Stimulated activated CD4-positive, alpha-beta T cell treated with anti-CD3 and anti-CD28 coated beads, TNF-alpha, amount 100 ng/mL, for 4 hours (primary cell): Measurements from ENCODE around the gene CRYBA1.
"Not testable (repeated sequence)": the region's sequence is repeated elsewhere in the genome, so short reads cannot be mapped to it uniquely, and the experiment has no call there.

Experiments used
- DNase-seq, 3 experiments: peaks; one replicate each; pipeline ENCODE4 v3.0.0-alpha.2; 2020; ENCODE audit warnings: low read depth in 3 of 3

CRYBA1 gene

DNA sequence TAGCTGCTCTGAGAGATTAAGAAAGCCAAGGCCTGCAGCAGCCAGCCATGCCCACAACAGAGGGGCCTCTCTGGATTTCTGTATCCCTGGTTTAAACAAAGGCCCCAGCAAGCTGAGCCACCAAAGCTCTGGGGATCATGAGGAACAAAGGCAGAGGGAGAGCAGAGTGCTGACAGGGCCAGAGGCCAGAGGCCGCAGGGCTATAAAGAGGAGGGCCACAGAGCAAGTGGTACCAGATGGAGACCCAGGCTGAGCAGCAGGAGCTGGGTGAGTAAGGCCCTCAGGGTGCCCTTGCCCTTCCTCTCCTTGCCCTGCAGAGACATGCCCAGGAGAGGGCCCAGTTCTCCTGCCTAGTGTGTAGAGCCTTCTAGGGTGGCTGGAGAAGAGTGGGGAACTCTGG lies at the start of gene CRYBA1:
Gene CRYBA1 (plus strand): TSS at position 232 of the 400 bp plus-strand sequence. CDS start 5 bp downstream, at position 237.
- no peak for DNase-seq

GRCh38 chr17:29197516-29198272 lies 49.0 kb upstream of the CRYBA1 start:
- DNase-seq = no peak

DNA sequence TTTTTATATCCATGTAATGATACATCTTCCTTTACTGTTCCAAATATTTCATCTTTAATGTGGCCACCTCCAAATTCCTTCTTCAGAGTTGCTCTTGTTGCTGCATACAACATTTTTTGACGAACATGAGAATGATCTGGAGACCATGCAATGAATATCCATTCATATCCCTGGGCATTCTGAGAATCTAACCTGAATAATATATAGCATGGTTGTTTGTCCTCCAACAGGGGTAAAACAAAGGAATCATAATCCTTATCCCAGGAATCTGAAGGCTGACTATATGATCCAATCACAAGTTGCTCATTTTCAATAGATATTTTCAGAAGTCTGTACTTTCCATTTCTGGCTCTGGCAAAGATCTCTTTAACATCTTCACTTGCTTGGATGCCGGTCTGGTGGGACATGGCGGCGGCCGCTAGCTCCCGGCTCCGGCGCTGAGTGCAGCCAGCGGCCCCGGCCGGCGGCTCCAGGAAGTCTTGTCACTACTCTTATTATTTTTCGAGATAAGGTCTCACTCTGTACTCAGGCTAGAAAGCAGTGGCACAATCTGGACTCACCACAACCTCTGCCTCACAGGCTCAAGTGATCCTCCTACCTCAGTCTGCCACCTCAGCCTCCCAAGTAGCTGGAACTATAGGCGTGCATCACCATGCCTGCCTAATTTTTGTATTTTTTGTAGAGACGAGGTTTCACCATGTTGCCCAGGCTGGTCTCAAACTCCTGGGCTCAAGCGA lies 42.4 kb upstream of the CRYBA1 start:
- not testable (repeated sequence) for DNase-seq

DNA sequence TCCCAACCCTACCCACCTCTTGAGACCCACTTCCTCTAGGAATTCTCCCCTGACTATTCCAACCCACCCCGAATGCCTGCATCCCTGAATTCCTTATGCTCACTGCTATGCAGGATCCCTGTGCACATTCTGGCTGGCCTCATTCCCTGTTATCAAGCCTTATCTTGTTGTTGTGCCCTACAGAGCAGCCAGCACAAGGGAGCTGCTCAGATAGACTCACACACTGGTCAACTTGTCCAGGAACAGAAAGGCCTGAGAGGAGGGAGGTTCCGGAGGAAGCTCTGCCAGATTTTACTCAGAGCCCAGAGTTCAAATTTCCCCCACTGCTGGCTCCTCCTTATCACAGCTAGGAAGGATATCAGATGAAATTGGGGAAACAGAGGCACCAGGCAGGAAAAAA lies 41.6 kb upstream of the CRYBA1 start:
- DNase-seq = no peak

- DNase-seq = no peak
Observed at GRCh38 chr17:29207975-29208374, 38.7 kb upstream of the CRYBA1 start.

GRCh38 chr17:29209073-29209472 lies 37.6 kb upstream of the CRYBA1 start:
- DNase-seq = no peak

DNA sequence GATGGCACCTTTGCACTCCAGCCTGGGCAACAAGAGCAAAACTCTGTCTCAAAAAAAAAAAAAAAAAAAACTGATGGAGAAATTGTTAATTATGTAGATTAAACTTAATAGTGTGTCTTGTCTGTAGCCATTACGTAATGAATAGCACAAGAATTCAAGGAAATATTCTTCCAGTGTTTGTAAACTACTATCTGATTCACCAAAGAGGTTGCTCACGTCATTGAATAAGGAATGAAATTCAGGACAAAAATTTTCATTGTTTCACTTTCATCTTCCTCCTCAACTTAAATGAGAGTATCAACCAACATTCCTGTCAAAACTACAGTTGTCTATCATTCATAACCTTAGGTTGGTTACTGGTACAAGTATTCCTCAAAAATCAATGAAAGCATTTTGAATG lies 35.8 kb upstream of the CRYBA1 start:
- DNase-seq = no peak

- no peak for DNase-seq
Observed at GRCh38 chr17:29212094-29212631, 34.5 kb upstream of the CRYBA1 start.

- no peak for DNase-seq
Observed at GRCh38 chr17:29212681-29213121, 34.0 kb upstream of the CRYBA1 start.

GRCh38 chr17:29214215-29215146 lies 32.2 kb upstream of the CRYBA1 start:
- no peak for DNase-seq

GRCh38 chr17:29215174-29215573 lies 31.5 kb upstream of the CRYBA1 start:
- no peak for DNase-seq

GRCh38 chr17:29215717-29216116 lies 30.9 kb upstream of the CRYBA1 start:
- DNase-seq = no peak

DNA sequence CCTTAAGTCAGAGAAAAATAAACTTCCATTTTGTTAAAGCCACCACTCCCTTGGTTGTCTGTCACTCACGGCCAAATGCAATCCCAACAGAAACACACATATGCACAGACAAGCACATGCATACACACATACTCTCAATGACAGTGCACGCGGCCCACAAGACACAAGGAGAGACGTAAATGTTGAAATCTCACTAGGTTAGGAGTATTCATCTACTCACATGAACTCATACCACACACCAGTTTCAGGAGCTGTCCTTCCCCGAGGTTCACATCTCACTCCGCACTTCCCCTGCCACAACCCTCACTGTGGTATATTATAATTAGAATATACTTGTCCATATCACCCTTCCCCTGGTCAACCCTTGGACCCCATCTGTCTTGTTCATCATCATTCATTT lies 30.5 kb upstream of the CRYBA1 start:
- no peak for DNase-seq

DNA sequence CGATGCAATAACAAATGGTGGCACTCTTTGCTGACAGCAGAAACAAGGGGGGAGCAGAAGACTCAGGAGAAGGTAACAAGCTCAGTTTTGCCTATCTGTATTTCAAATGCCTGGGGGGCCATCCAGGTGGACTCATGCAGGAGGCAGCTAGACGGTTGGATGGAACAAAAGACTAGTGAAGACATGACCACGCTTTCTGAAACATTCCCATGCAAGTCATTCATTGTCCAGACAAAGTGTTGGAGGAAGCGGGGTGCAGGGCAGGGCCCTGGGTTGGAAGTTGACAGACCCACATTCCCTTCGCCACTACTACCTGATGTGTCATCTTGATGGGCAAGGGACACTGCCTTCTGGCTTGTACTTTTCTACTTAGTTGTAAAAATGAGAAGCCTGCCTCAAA lies 29.8 kb upstream of the CRYBA1 start:
- DNase-seq = no peak

- DNase-seq = peak; percentile 32 to 47 (median 39)
Observed at GRCh38 chr17:29219378-29220047, 27.1 kb upstream of the CRYBA1 start.

- not testable (repeated sequence) for DNase-seq
Observed at GRCh38 chr17:29221338-29221737, 25.3 kb upstream of the CRYBA1 start.

GRCh38 chr17:29225396-29225795 lies 21.3 kb upstream of the CRYBA1 start:
- no peak for DNase-seq

GRCh38 chr17:29233301-29233700 lies 13.4 kb upstream of the CRYBA1 start:
- DNase-seq = no peak

GRCh38 chr17:29234972-29235371 lies 11.7 kb upstream of the CRYBA1 start:
- DNase-seq = not testable (repeated sequence)

DNA sequence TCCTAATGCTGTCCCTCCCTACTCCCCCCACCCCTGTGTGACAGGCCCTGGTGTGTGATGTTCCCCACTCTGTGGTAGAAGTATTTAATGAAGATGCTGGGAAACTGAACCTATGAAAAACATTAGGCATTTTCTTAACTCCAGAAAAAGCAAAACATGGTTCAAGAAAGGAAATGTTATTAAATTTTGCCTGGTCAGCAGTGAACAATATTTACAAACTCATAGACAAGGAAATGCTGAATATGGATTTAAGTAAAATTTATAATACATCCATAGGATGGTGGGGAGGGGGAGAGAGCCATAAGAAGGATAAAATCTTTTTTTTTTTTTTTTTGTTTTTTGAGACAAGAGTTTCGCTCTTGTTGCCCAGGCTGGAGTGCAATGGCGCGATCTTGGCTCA lies 10.8 kb upstream of the CRYBA1 start:
- no peak for DNase-seq

DNA sequence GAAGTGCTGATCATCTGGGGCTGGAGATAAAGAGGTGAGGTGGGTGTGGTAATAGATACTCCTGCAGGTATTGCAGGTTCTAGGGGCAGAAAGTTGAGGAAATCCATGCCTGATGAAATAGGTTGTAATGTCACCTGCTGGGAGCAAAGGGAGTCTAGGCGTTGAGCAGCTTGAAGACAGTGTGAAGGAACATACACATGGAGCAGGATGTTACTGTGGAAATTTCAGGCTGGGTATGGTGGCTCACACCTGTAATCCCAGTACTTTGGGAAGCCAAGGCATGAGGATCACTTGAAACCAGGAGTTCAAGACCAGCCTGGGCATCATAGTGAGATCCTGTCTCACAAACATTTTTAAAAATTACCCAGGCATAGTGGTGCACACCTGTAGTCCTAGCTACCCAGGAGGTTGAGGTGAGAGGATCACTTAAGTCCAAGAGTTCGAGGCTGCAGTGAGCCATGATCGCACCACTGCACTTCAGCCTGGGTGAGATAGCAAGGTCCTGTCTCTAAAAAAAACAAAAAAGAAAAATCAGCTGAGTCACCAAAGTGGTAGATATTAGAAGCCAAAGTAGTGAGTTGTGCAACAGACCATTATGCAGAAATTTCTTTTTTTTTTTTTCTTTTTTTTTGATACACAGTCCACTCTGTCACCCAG lies 9.1 kb upstream of the CRYBA1 start:
- DNase-seq = no peak
